ENCODE measurements around the gene RAI1.

RAI1 gene

DNA sequence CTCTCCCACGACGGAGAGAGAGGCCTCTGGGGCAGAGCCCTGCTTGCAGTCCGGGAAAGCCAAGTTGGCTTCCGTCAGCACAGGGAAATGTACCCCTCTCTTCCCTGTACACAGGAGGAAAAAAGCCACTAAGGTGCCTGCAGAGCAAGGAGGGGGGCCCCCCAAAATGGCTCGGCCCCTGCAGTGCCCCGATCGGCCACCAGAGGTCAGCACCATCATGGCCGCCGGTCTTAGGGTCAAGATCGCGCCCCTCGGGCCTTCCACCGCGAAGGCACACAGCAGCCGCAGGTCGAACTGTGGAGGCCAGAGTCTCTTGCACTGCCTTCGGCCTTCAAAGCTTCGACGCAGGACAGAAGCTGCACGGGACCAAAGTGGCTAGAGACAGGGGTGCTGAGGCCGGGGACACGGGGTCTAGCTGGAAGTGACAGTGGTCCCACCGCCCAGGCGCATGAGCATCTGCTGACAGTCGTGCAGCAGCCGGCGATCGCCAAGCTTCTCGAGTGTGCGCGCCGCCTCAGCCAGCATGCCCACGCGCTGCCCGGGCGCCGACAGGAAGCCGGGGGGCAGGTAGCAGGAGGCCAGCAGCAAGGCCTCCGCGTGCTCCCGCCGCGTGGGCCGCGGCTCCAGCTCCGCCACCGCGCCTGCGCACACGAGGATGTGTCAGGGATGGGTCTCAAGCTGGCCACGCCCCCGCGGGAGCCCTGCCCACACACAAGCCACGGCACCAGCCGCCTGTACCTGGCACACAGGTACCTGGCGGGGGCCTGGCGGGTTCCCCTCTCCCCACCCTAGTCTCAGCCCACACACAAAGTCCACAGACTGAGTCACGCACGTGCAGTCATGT lies 131.2 kb downstream of the RAI1 start:
- Histone ChIP-seq H3K27ac (ENCODE audit: low read depth, low read length) (no peak overlapping the region), H3K27me3 (ENCODE audit: control insufficient read depth, insufficient read depth, low read length) (peaks cover 20% of the 10 kb centered on the region), H3K4me3 (ENCODE audit: low read depth, low read length) (no peak overlapping the region), H3K9ac (ENCODE audit: low read length) (no peak overlapping the region), H3K9me3 (ENCODE audit: control insufficient read depth, insufficient read depth, low read depth, low read length) (no peaks in the 10 kb centered on the region), H3K4me1 (ENCODE audit: control insufficient read depth, insufficient read depth, low read length) (peaks cover 25% of the 10 kb centered on the region), H3K36me3 (ENCODE audit: control insufficient read depth, insufficient read depth, low read length) (peaks cover 45% of the 10 kb centered on the region)

GRCh38 chr17:17813055-17813724 lies 131.9 kb downstream of the RAI1 start:
- H3K9me3 ChIP-seq (ENCODE audit: control insufficient read depth, insufficient read depth, low read depth, low read length), result no peaks in the 10 kb centered on the region
- H3K27ac ChIP-seq (ENCODE audit: low read depth, low read length), result no peak overlapping the region
- peaks cover 30% of the 10 kb centered on the region for H3K4me1 ChIP-seq (ENCODE audit: control insufficient read depth, insufficient read depth, low read length)
- H3K9ac ChIP-seq (ENCODE audit: low read length), result no peak overlapping the region
- H3K36me3 ChIP-seq (ENCODE audit: control insufficient read depth, insufficient read depth, low read length), result peaks cover 52% of the 10 kb centered on the region
- no peak overlapping the region for H3K4me3 ChIP-seq (ENCODE audit: low read depth, low read length)
- peaks cover 20% of the 10 kb centered on the region for H3K27me3 ChIP-seq (ENCODE audit: control insufficient read depth, insufficient read depth, low read length)

DNA sequence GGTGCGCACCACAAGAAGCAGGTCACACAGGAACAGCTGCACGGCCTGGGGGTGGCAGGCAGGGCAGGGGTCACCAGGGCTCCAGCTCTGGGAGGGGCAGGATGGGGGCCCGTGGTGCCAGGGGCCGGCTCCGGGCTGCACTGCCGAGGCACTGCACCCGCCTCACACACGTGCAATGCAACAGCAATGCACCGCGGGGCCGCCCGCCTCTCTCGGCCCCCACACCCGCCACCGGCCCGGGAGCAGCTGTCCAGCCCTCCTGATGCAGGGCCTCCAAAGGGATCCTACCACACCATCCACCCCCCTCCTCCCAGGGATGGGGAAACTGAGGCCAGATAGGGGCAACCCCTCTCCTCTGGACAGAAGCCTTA lies 132.5 kb downstream of the RAI1 start:
- Histone ChIP-seq H3K4me3 (ENCODE audit: low read depth, low read length) (no peak overlapping the region), H3K9me3 (ENCODE audit: control insufficient read depth, insufficient read depth, low read depth, low read length) (no peaks in the 10 kb centered on the region), H3K27ac (ENCODE audit: low read depth, low read length) (no peak overlapping the region), H3K4me1 (ENCODE audit: control insufficient read depth, insufficient read depth, low read length) (peaks cover 35% of the 10 kb centered on the region), H3K36me3 (ENCODE audit: control insufficient read depth, insufficient read depth, low read length) (peaks cover 57% of the 10 kb centered on the region), H3K9ac (ENCODE audit: low read length) (no peak overlapping the region), H3K27me3 (ENCODE audit: control insufficient read depth, insufficient read depth, low read length) (peaks cover 16% of the 10 kb centered on the region)

GRCh38 chr17:17814162-17815061 lies 133.2 kb downstream of the RAI1 start:
- peaks cover 64% of the 10 kb centered on the region for H3K36me3 ChIP-seq (ENCODE audit: control insufficient read depth, insufficient read depth, low read length)
- no peak overlapping the region for H3K27ac ChIP-seq (ENCODE audit: low read depth, low read length)
- H3K4me3 ChIP-seq (ENCODE audit: low read depth, low read length), result no peak overlapping the region
- peaks cover 33% of the 10 kb centered on the region for H3K4me1 ChIP-seq (ENCODE audit: control insufficient read depth, insufficient read depth, low read length)
- H3K27me3 ChIP-seq (ENCODE audit: control insufficient read depth, insufficient read depth, low read length), result peaks cover 10% of the 10 kb centered on the region; the same call in 1 of the 2 replicates
- no peaks in the 10 kb centered on the region for H3K9me3 ChIP-seq (ENCODE audit: control insufficient read depth, insufficient read depth, low read depth, low read length)
- H3K9ac ChIP-seq (ENCODE audit: low read length), result no peak overlapping the region

DNA sequence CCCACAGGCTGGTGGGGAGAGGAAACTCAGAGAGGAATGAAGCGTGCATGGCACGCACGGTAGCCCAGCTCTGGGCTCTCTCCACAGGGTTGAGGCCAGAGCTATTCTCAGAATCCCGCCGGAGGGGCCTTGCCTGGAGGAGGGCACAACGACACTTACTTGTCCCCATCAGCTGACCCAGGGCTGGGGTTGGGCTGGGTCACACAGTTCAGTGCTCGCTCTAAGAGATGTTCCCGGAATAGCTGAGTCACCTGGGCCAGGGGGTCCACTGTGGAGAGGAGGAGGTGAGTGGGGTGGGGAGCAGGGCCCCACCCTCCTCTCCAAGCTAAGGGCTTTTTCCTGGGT lies 133.8 kb downstream of the RAI1 start:
- Histone ChIP-seq H3K36me3 (ENCODE audit: control insufficient read depth, insufficient read depth, low read length) (peaks cover 67% of the 10 kb centered on the region), H3K9me3 (ENCODE audit: control insufficient read depth, insufficient read depth, low read depth, low read length) (no peaks in the 10 kb centered on the region), H3K4me3 (ENCODE audit: low read depth, low read length) (no peak overlapping the region), H3K27ac (ENCODE audit: low read depth, low read length) (no peak overlapping the region), H3K27me3 (ENCODE audit: control insufficient read depth, insufficient read depth, low read length) (peaks cover 10% of the 10 kb centered on the region; the same call in 1 of the 2 replicates), H3K9ac (ENCODE audit: low read length) (no peak overlapping the region), H3K4me1 (ENCODE audit: control insufficient read depth, insufficient read depth, low read length) (peaks cover 39% of the 10 kb centered on the region)

DNA sequence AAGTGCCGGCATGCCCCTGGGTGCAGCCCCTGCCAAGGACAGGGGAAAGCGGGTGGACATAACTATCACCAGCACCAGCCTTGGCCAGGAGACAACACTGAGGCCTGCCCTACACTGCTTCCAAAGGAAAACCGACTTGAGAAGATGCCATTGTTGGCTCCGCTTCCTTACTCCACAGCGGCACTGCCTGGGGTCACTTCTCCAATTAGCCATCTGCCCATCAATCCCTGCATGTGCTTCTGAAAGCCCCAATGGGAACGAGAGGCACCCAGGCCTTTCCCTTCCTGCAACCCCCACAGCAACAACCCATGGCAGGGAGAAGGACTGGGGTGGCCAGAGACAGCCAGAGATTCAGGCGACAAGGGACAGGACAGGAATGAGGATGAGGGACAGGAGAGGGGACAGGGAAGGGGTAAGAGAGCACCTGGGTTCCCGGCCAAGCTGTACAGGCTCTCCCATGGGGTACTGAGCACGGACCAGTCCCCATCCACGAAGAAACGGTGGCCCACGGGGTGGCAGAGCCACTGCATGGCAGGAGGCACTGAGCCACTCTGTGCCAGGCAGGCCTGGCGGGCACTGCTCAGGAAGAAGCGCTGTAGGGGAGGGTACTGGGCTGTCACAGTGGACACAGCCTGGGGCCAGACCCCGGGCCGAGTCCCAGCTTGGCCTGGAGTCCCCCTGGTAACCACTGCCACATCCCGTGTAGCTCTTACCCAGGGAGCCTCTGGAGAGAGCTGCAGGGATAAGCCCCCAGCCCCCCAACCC lies 134.4 kb downstream of the RAI1 start:
- H3K4me3 ChIP-seq (ENCODE audit: low read depth, low read length), result no peak overlapping the region
- H3K9ac ChIP-seq (ENCODE audit: low read length), result no peak overlapping the region
- peaks cover 4% of the 10 kb centered on the region; the same call in 1 of the 2 replicates for H3K27me3 ChIP-seq (ENCODE audit: control insufficient read depth, insufficient read depth, low read length)
- no peak overlapping the region for H3K27ac ChIP-seq (ENCODE audit: low read depth, low read length)
- peaks cover 39% of the 10 kb centered on the region for H3K4me1 ChIP-seq (ENCODE audit: control insufficient read depth, insufficient read depth, low read length)
- no peaks in the 10 kb centered on the region for H3K9me3 ChIP-seq (ENCODE audit: control insufficient read depth, insufficient read depth, low read depth, low read length)
- peaks cover 70% of the 10 kb centered on the region for H3K36me3 ChIP-seq (ENCODE audit: control insufficient read depth, insufficient read depth, low read length)

- Histone ChIP-seq H3K4me3 (ENCODE audit: low read depth, low read length) (no peak overlapping the region), H3K9ac (ENCODE audit: low read length) (no peak overlapping the region), H3K27ac (ENCODE audit: low read depth, low read length) (no peak overlapping the region), H3K9me3 (ENCODE audit: control insufficient read depth, insufficient read depth, low read depth, low read length) (no peaks in the 10 kb centered on the region), H3K27me3 (ENCODE audit: control insufficient read depth, insufficient read depth, low read length) (no peaks in the 10 kb centered on the region), H3K4me1 (ENCODE audit: control insufficient read depth, insufficient read depth, low read length) (peaks cover 37% of the 10 kb centered on the region), H3K36me3 (ENCODE audit: control insufficient read depth, insufficient read depth, low read length) (peaks cover 70% of the 10 kb centered on the region)
Observed at GRCh38 chr17:17816240-17816814, 135.1 kb downstream of the RAI1 start.

DNA sequence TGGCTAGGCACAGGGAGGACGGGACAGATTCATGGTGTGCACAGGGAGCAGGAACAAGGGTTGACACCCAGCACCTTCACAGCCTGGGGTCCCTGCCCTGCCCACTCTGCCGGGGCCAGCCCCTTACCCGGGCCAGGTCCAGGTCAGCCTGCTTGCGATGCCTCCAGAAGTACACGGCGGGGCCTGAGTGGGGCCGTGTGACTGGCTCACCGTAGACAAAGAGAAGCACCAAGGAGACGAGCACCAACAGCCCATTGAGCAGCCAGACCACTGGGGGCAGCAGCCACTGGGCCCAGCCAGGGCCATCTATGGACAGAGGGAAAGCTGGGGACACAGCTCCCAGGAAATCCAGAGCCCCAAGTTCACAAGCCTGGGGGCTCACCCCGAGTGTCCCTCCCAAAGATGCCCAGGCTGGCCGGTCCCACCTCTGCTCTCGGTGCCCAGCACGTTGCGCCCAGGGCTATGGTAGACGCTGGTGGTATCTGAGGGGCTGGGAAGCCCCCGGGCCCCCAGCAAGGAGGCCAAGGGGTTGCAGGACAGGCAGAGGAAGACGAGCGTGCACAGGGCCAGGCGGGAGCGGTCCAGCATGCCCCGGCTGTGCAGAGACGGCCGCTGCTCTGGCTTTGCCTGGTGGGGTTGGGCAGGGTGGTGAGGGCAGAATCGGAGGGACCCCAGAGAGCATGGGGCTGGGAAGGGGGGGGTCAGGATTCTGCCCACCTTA lies 135.7 kb downstream of the RAI1 start:
- Histone ChIP-seq H3K9ac (ENCODE audit: low read length) (no peak overlapping the region), H3K27ac (ENCODE audit: low read depth, low read length) (no peak overlapping the region), H3K27me3 (ENCODE audit: control insufficient read depth, insufficient read depth, low read length) (0 out of 2 replicates have a peak, but pooled peaks cover 3% of the 10 kb centered on the region), H3K4me3 (ENCODE audit: low read depth, low read length) (no peak overlapping the region), H3K4me1 (ENCODE audit: control insufficient read depth, insufficient read depth, low read length) (peaks cover 31% of the 10 kb centered on the region), H3K9me3 (ENCODE audit: control insufficient read depth, insufficient read depth, low read depth, low read length) (no peaks in the 10 kb centered on the region), H3K36me3 (ENCODE audit: control insufficient read depth, insufficient read depth, low read length) (peaks cover 70% of the 10 kb centered on the region)

GRCh38 chr17:17817552-17817947 lies 136.3 kb downstream of the RAI1 start:
- Histone ChIP-seq H3K27me3 (ENCODE audit: control insufficient read depth, insufficient read depth, low read length) (0 out of 2 replicates have a peak, but pooled peaks cover 8% of the 10 kb centered on the region), H3K9ac (ENCODE audit: low read length) (no peak overlapping the region), H3K4me3 (ENCODE audit: low read depth, low read length) (no peak overlapping the region), H3K36me3 (ENCODE audit: control insufficient read depth, insufficient read depth, low read length) (peaks cover 70% of the 10 kb centered on the region), H3K27ac (ENCODE audit: low read depth, low read length) (no peak overlapping the region), H3K4me1 (ENCODE audit: control insufficient read depth, insufficient read depth, low read length) (peaks cover 32% of the 10 kb centered on the region), H3K9me3 (ENCODE audit: control insufficient read depth, insufficient read depth, low read depth, low read length) (no peaks in the 10 kb centered on the region)
